ENCODE measurements around the gene SMIM44. TPM values are rescaled to one million over a fixed set of nuclear protein-coding genes. Genes with fewer than 3 reads are reported as not detected.

Gene SMIM44
- total RNA-seq, 1 experiment from 2014 or later: not detected

DNA sequence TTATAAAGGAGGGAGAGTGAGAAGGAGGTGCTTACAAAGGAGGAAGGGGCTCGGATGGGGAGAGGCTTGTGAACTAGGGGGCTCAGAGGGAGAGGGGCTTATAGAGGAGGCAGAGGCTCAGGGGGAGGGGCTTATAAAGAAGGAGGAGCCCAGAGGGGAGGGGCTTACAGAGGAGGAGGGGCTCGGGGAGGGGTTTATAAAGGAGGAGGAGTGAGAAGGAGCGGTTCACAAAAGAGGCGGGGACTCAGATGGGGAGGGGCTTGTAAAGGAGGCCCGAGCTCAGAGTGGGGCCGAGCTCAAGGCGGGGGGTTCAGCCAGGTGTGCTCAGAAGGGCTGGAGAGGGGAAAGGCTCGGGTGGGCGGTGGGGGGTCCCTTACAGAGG is 3.4 kb downstream of the SMIM44 start:
- H3K27me3 ChIP-seq (ENCODE audit: control insufficient read depth, insufficient read depth, low read length): no peaks in the 10 kb centered on the region
- ChIA-PET CTCF (interaction anchor here (0.6 to 1.2 kb wide), 5 partner anchors 9 to 831 kb away, joined by 4 to 12 read pairs (median 7); no protein-coding TSS in a partner anchor), POLR2A (no interaction called here)
- DNase-seq (ENCODE audit: low read depth, low spot score): no peak
- intact Hi-C loops (cut with micrococcal nuclease; ENCODE audit: unreplicated experiment): no loop called here
- peak; percentile 35; the same call in 1 of the 2 replicates for ATAC-seq
- no peak overlapping the region for H3K27ac ChIP-seq (ENCODE audit: low read length)
- no TSS peak for BruUV-seq (replicated peaks)
- H3K4me1 ChIP-seq (ENCODE audit: control insufficient read depth, insufficient read depth, low read length): no peaks in the 10 kb centered on the region
- in situ Hi-C loops (cut with HindIII; ENCODE audit: low pct_unique_long_range_greater_than_20kb, low sequenced_read_pairs): no loop called here
- no peak for TF ChIP-seq SIN3A (IDR thresholded peaks at IDR 0.05; ENCODE audit: borderline replicate concordance, insufficient read depth, low read depth, low read length)
- TF ChIP-seq REST (IDR thresholded peaks at IDR 0.05; ENCODE audit: insufficient read depth in 1 of 2, low read depth in 2 of 2, low read length in 1 of 2): no peak
- TF ChIP-seq TCF7L2 (IDR thresholded peaks at IDR 0.05; ENCODE audit: low read depth, low read length): no peak
- TF ChIP-seq CTCF (IDR thresholded peaks at IDR 0.05): no peak
- no peak for TF ChIP-seq POLR2AphosphoS5 (IDR thresholded peaks at IDR 0.05; ENCODE audit: low read depth, low read length)
- no peaks in the 10 kb centered on the region for H3K9me3 ChIP-seq (ENCODE audit: control insufficient read depth, insufficient read depth, low read depth, low read length)
- no peak overlapping the region for H3K4me3 ChIP-seq (ENCODE audit: low read depth in 2 of 2, low read length in 2 of 2)
- no peaks in the 10 kb centered on the region for H3K36me3 ChIP-seq (ENCODE audit: control insufficient read depth, insufficient read depth, low read length)

- ATAC-seq (no peak; the same call in 1 of the 2 replicates), DNase-seq (ENCODE audit: low read depth, low spot score) (no peak)
- POLR2A ChIA-PET: no interaction called here
- no peak for TF ChIP-seq SIN3A (IDR thresholded peaks at IDR 0.05; ENCODE audit: borderline replicate concordance, insufficient read depth, low read depth, low read length)
- no peak for TF ChIP-seq POLR2AphosphoS5 (IDR thresholded peaks at IDR 0.05; ENCODE audit: low read depth, low read length)
- no peak for TF ChIP-seq TCF7L2 (IDR thresholded peaks at IDR 0.05; ENCODE audit: low read depth, low read length)
- no peak for TF ChIP-seq CTCF (IDR thresholded peaks at IDR 0.05)
- TF ChIP-seq REST (IDR thresholded peaks at IDR 0.05; ENCODE audit: insufficient read depth in 1 of 2, low read depth in 2 of 2, low read length in 1 of 2): no peak
- no peaks in the 10 kb centered on the region for H3K27me3 ChIP-seq (ENCODE audit: control insufficient read depth, insufficient read depth, low read length)
- no peak overlapping the region for H3K27ac ChIP-seq (ENCODE audit: low read length)
- no peak overlapping the region for H3K4me3 ChIP-seq (ENCODE audit: low read depth in 2 of 2, low read length in 2 of 2)
- CTCF ChIA-PET: interaction anchor here (0.6 to 1.2 kb wide), 6 partner anchors 8 to 831 kb away, joined by 4 to 12 read pairs (median 6); no protein-coding TSS in a partner anchor
- H3K36me3 ChIP-seq (ENCODE audit: control insufficient read depth, insufficient read depth, low read length): no peaks in the 10 kb centered on the region
- BruUV-seq (replicated peaks): no TSS peak
- intact Hi-C loops (cut with micrococcal nuclease; ENCODE audit: unreplicated experiment) (no loop called here), in situ Hi-C loops (cut with HindIII; ENCODE audit: low pct_unique_long_range_greater_than_20kb, low sequenced_read_pairs) (no loop called here)
- H3K9me3 ChIP-seq (ENCODE audit: control insufficient read depth, insufficient read depth, low read depth, low read length): no peaks in the 10 kb centered on the region
- H3K4me1 ChIP-seq (ENCODE audit: control insufficient read depth, insufficient read depth, low read length): no peaks in the 10 kb centered on the region
Observed at GRCh38 chr19:3479177-3479833, 3.9 kb downstream of the SMIM44 start.

Data from Panc1 (cell line).